ENCODE measurements around the gene SOX8. TPM values are rescaled to one million over a fixed set of nuclear protein-coding genes. Genes with fewer than 3 reads are reported as not detected.

The SOX8 gene
- total RNA-seq, 1 donor from 2014 or later = 0.15 TPM

GRCh38 chr16:985646-986400, 4.3 kb downstream of the SOX8 start:
- no peaks in the 10 kb centered on the region for H3K36me3 Mint-ChIP-seq (ENCODE audit: low read depth)
- TF ChIP-seq, protein P1, sequence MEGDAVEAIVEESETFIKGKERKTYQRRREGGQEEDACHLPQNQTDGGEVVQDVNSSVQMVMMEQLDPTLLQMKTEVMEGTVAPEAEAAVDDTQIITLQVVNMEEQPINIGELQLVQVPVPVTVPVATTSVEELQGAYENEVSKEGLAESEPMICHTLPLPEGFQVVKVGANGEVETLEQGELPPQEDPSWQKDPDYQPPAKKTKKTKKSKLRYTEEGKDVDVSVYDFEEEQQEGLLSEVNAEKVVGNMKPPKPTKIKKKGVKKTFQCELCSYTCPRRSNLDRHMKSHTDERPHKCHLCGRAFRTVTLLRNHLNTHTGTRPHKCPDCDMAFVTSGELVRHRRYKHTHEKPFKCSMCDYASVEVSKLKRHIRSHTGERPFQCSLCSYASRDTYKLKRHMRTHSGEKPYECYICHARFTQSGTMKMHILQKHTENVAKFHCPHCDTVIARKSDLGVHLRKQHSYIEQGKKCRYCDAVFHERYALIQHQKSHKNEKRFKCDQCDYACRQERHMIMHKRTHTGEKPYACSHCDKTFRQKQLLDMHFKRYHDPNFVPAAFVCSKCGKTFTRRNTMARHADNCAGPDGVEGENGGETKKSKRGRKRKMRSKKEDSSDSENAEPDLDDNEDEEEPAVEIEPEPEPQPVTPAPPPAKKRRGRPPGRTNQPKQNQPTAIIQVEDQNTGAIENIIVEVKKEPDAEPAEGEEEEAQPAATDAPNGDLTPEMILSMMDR (IDR thresholded peaks at IDR 0.05) = no peak
- no peak for DNase-seq (ENCODE audit: low spot score)
- peaks cover 23% of the 10 kb centered on the region for H3K27me3 Mint-ChIP-seq (ENCODE audit: low read depth)
- H3K9me3 Mint-ChIP-seq (ENCODE audit: low read depth) = no peaks in the 10 kb centered on the region
- H3K27ac Mint-ChIP-seq (ENCODE audit: unreplicated experiment) = no peak overlapping the region
- no peak overlapping the region for H3K4me3 Mint-ChIP-seq (ENCODE audit: unreplicated experiment)
- peaks cover 6% of the 10 kb centered on the region for H3K4me1 Mint-ChIP-seq (ENCODE audit: low read depth)

DNA sequence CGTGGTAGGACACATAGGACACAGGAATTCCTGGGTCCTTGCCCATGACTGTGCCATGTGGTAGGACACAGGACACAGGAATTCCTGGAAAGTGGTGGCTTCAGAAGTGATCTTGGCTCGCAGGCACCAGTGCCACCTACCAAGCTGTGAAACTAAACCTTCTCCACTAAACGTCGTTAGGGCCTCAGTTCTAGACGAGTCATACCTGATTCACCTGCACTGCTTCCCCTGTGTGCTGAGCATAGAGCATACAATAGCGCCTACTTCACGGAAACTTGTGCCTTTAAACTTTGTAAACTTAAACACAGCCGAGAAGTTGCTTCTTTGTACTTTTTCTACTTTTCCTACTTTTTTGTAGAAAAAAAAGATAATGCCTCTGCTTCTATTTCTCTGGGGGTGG, 4.8 kb downstream of the SOX8 start:
- Mint-ChIP-seq H3K9me3 (ENCODE audit: low read depth) (no peaks in the 10 kb centered on the region), H3K36me3 (ENCODE audit: low read depth) (no peaks in the 10 kb centered on the region), H3K4me1 (ENCODE audit: low read depth) (peaks cover 4% of the 10 kb centered on the region), H3K27me3 (ENCODE audit: low read depth) (peaks cover 24% of the 10 kb centered on the region), H3K27ac (ENCODE audit: unreplicated experiment) (no peak overlapping the region), H3K4me3 (ENCODE audit: unreplicated experiment) (no peak overlapping the region)
- DNase-seq (ENCODE audit: low spot score) = no peak
- TF ChIP-seq, protein P1 (IDR thresholded peaks at IDR 0.05) = no peak

- Mint-ChIP-seq H3K4me3 (ENCODE audit: unreplicated experiment) (no peak overlapping the region), H3K27me3 (ENCODE audit: low read depth) (peaks cover 24% of the 10 kb centered on the region), H3K27ac (ENCODE audit: unreplicated experiment) (no peak overlapping the region)
These were observed 5.5 kb downstream of the SOX8 start for GRCh38 chr16:986925-987582.

GRCh38 chr16:987906-988305, 6.3 kb downstream of the SOX8 start:
- Mint-ChIP-seq H3K4me1 (ENCODE audit: low read depth) (peaks cover 1% of the 10 kb centered on the region), H3K4me3 (ENCODE audit: unreplicated experiment) (no peak overlapping the region), H3K27me3 (ENCODE audit: low read depth) (peaks cover 20% of the 10 kb centered on the region)

More at GRCh38 chr16:986925-987582, 5.5 kb downstream of the SOX8 start:
- no peaks in the 10 kb centered on the region for H3K36me3 Mint-ChIP-seq (ENCODE audit: low read depth)
- TF ChIP-seq, protein P1 (IDR thresholded peaks at IDR 0.05) = no peak
- no peak for DNase-seq (ENCODE audit: low spot score)
- peaks cover 4% of the 10 kb centered on the region for H3K4me1 Mint-ChIP-seq (ENCODE audit: low read depth)
- H3K9me3 Mint-ChIP-seq (ENCODE audit: low read depth) = no peaks in the 10 kb centered on the region

More at GRCh38 chr16:987906-988305, 6.3 kb downstream of the SOX8 start:
- no peaks in the 10 kb centered on the region for H3K9me3 Mint-ChIP-seq (ENCODE audit: low read depth)
- DNase-seq (ENCODE audit: low spot score) = no peak
- H3K27ac Mint-ChIP-seq (ENCODE audit: unreplicated experiment) = no peak overlapping the region
- TF ChIP-seq, protein P1 (IDR thresholded peaks at IDR 0.05) = no peak
- no peaks in the 10 kb centered on the region for H3K36me3 Mint-ChIP-seq (ENCODE audit: low read depth)

Measured in chondrocyte (in vitro differentiated cells).